Measurements from ENCODE around the gene MRPL49. TPM values are rescaled to one million over a fixed set of nuclear protein-coding genes. Genes with fewer than 3 reads are reported as not detected.

Gene MRPL49
- total and polyA plus RNA-seq, 2 of the 8 experiments (the other 6 are each of a cell fraction or from before 2014, with no cell fraction given), result 54.0 to 84.8 TPM

DNA sequence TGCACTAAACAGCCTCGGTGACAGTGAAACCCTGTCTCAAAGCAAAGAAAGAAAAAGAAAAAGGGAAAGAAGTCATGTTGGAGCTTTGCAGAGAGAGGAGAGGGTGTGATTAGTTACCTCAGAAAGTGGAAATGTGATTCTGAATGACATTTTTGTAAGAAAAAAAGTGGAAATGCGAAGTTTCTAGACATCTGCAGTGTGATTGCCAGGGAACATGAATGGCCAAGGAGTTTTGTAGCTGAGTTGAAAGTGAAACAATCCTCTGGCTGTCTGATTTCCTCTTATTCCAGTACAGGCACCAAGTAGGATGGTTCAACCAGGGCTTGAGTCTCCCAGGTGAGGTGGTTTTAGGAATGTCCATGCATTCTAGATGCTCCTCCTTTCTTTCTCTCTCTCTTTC is 30.0 kb downstream of the MRPL49 start:
- ChIA-PET CTCF (ENCODE audit: partially characterized antibody) (interaction anchor here (0.5 to 1.7 kb wide), 4 partner anchors 17 to 175 kb away, joined by 3 to 4 read pairs (median 4); partner anchors contain the start of gene CAPN1), POLR2A (ENCODE audit: partially characterized antibody) (interaction anchor here (0.6 to 1.3 kb wide), 3 partner anchors 8 to 30 kb away, joined by 3 read pairs; partner anchors contain the start of genes FAU and MRPL49)
- DNase-seq (ENCODE audit: low read depth in 1 of 2, low spot score in 2 of 2), result no peak
- H3K4me3 ChIP-seq (ENCODE audit: extremely low read depth in 1 of 4, insufficient read depth in 2 of 4, low read depth in 3 of 4, low read length in 4 of 4), result no peak overlapping the region
- peaks cover 0 to 3% of the 10 kb centered on the region in 2 experiments; a peak in 1 of 4 replicates for H3K9me3 ChIP-seq (ENCODE audit: insufficient read depth in 2 of 2, low read depth in 1 of 2, low read length in 1 of 2)
- H2BK20ac ChIP-seq (ENCODE audit: low read length), result no peak overlapping the region
- no peaks in the 10 kb centered on the region for H3K79me1 ChIP-seq (ENCODE audit: low read depth, low read length)
- no peak overlapping the region for H2BK15ac ChIP-seq (ENCODE audit: low read length)
- H2BK12ac ChIP-seq (ENCODE audit: low read depth, low read length), result no peak overlapping the region
- no peak overlapping the region for H4K91ac ChIP-seq (replicated peaks; ENCODE audit: insufficient read length, low read length)
- H3K27me3 ChIP-seq (replicated peaks in 1 of 4; ENCODE audit: control insufficient read depth in 3 of 4, extremely low read depth in 1 of 4, insufficient read depth in 3 of 4, low read length in 3 of 4), result no peaks in the 10 kb centered on the region
- H3K4me2 ChIP-seq (ENCODE audit: insufficient read depth in 1 of 2, low read depth in 2 of 2, low read length in 2 of 2), result no peak overlapping the region
- no peaks in the 10 kb centered on the region for H4K20me1 ChIP-seq (replicated peaks in 1 of 2; ENCODE audit: control insufficient read depth in 1 of 2, insufficient read depth in 2 of 2, low read length in 2 of 2)
- H2AFZ ChIP-seq (ENCODE audit: low read length), result no peak overlapping the region
- H4K5ac ChIP-seq (ENCODE audit: insufficient read length, low read depth, low read length), result no peak overlapping the region
- no peak overlapping the region for H3K23ac ChIP-seq (ENCODE audit: insufficient read length)
- H3K23me2 ChIP-seq (ENCODE audit: low read depth, low read length), result no peaks in the 10 kb centered on the region
- no peak overlapping the region for H3K18ac ChIP-seq (ENCODE audit: extremely low read depth, low read length)
- no peak overlapping the region for H3K14ac ChIP-seq (ENCODE audit: insufficient read length)
- H4K8ac ChIP-seq (ENCODE audit: extremely low read depth, insufficient read depth, low read length), result no peak overlapping the region
- no peak overlapping the region for H3K4ac ChIP-seq (replicated peaks; ENCODE audit: insufficient read length, low read depth, low read length)
- 83% methylated on average over 2 of the region's 2 CpGs; no CpG with 5 or more reads in 1 of the 2 experiments for WGBS, 2 experiments (ENCODE audit: extremely low coverage in 1 of 2, insufficient coverage in 1 of 2, insufficient read length in 1 of 2, insufficient replicate concordance in 2 of 2, low coverage in 1 of 2, low lambda C conversion rate in 2 of 2, missing lambda C conversion rate in 1 of 2)
- H3K56ac ChIP-seq (replicated peaks; ENCODE audit: insufficient read length, low read depth, low read length), result no peak overlapping the region
- no peaks in the 10 kb centered on the region for H3K4me1 ChIP-seq (replicated peaks in 1 of 4; ENCODE audit: control insufficient read depth in 3 of 4, insufficient read depth in 4 of 4, low read length in 3 of 4)
- no peak for TF ChIP-seq SUZ12 (IDR thresholded peaks at IDR 0.05; ENCODE audit: low read length)
- TF ChIP-seq CTCF (IDR thresholded peaks at IDR 0.05; ENCODE audit: control extremely low read depth in 1 of 3, insufficient read depth in 1 of 3, low read depth in 1 of 3, low read length in 3 of 3), result no peak
- no peak for TF ChIP-seq BRCA1 (IDR thresholded peaks at IDR 0.05; ENCODE audit: low read depth, low read length)
- TF ChIP-seq KDM4A (IDR thresholded peaks at IDR 0.05; ENCODE audit: low read depth, low read length, severe bottlenecking), result no peak
- no peak for TF ChIP-seq SIRT6 (IDR thresholded peaks at IDR 0.05; ENCODE audit: low read length)
- H3K79me2 ChIP-seq (ENCODE audit: control insufficient read depth in 1 of 2, insufficient read depth in 2 of 2, low read length in 2 of 2), result no peaks in the 10 kb centered on the region
- H2BK120ac ChIP-seq (replicated peaks; ENCODE audit: low read depth, low read length), result no peak overlapping the region
- FAIRE-seq, result no peak
- no peak overlapping the region for H3K27ac ChIP-seq (ENCODE audit: low read depth, low read length)
- no peak overlapping the region for H2AK5ac ChIP-seq (ENCODE audit: low read depth, low read length)
- no peak overlapping the region for H2BK5ac ChIP-seq (ENCODE audit: low read depth, low read length)
- no peaks in the 10 kb centered on the region for H3K36me3 ChIP-seq (ENCODE audit: control insufficient read depth in 2 of 4, insufficient read depth in 4 of 4, low read length in 3 of 4)
- no peak overlapping the region for H3K9ac ChIP-seq (replicated peaks in 1 of 4; ENCODE audit: extremely low read depth in 1 of 4, low read depth in 3 of 4, low read length in 3 of 4)

Data from H1 (cell line).